ENCODE results near the gene GPR132. TPM values are rescaled to one million over a fixed set of nuclear protein-coding genes. Genes with fewer than 3 reads are reported as not detected.

The GPR132 gene
- total and polyA plus RNA-seq, 2 of the 13 experiments (the other 11 are each of a cell fraction or from before 2014, with no cell fraction given): not detected

DNA sequence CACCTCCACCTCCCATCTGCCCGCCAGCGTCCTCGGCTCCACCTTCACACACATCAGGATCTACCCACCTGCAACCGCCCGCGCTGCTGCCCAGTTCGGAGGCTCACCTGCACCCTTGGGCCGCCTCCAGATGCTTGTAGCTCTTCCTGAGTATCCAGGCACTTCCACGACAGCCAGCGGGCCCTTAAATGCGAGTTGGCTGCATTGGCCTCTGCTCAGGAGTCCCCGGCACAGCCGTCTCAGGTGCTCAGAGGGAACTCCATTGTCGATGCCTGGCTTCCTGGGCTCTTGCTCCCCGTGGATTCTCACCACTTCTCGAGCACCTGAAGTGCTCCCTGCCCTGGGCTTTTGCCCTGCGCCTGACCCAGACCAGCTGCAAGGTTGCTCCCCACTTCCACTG lies 22.4 kb downstream of the GPR132 start:
- Histone ChIP-seq H3K79me2 (ENCODE audit: insufficient read depth, low read length) (no peaks in the 10 kb centered on the region), H3K9me3 (ENCODE audit: low read length) (no peaks in the 10 kb centered on the region), H3K4me1 (ENCODE audit: insufficient read depth, low read length) (peaks cover 27% of the 10 kb centered on the region), H3K9ac (ENCODE audit: insufficient read depth, low read depth, low read length) (no peak overlapping the region), H2AFZ (ENCODE audit: low read length) (no peak overlapping the region), H3K27ac (ENCODE audit: extremely low read length, insufficient read depth, low read length) (no peak overlapping the region), H3K4me3 (replicated peaks in 1 of 3; ENCODE audit: insufficient read depth in 1 of 3, low read depth in 2 of 3, low read length in 3 of 3) (no peak overlapping the region), H3K36me3 (replicated peaks in 1 of 2; ENCODE audit: control insufficient read depth in 1 of 2, insufficient read depth in 2 of 2, low read length in 2 of 2) (no peaks in the 10 kb centered on the region), H3K4me2 (ENCODE audit: low read depth, low read length) (no peak overlapping the region), H3K27me3 (ENCODE audit: control insufficient read depth in 1 of 2, insufficient read depth in 2 of 2, low read length in 2 of 2) (peaks cover 1 to 35% of the 10 kb centered on the region in 2 experiments; a peak in 3 of 5 replicates), H4K20me1 (ENCODE audit: insufficient read depth, low read length) (no peaks in the 10 kb centered on the region)
- no peak for DNase-seq (ENCODE audit: low spot score)
- FAIRE-seq: no peak
- CTCF ChIA-PET (ENCODE audit: low intra/inter-chr PET ratio, low total read pairs): interaction anchor here (4.5 kb wide), 1 partner anchor 65 kb away, joined by 146 read pairs; the partner anchor contains the start of gene AHNAK2
- ATAC-seq: no peak
- intact Hi-C loops (cut with micrococcal nuclease; ENCODE audit: unreplicated experiment) (no loop called here), in situ Hi-C loops (cut with HindIII; ENCODE audit: extremely low pct_ligation_motif_present, low pct_unique_long_range_greater_than_20kb) (no loop called here)
- 28% methylated on average over 17 of the region's 17 CpGs for WGBS (ENCODE audit: low lambda C conversion rate)
- BruUV-seq (replicated peaks): no TSS peak
- POLR2A ChIA-PET: no interaction called here
- TF ChIP-seq ZNF317 (CRISPR knock-in tag; IDR thresholded peaks at IDR 0.05) (no peak), JDP2 (CRISPR knock-in tag; IDR thresholded peaks at IDR 0.05; ENCODE audit: borderline replicate concordance) (no peak), NFYC (CRISPR knock-in tag; IDR thresholded peaks at IDR 0.05) (no peak), SOX6 (IDR thresholded peaks at IDR 0.05) (no peak), SOX6 (CRISPR knock-in tag; IDR thresholded peaks at IDR 0.05) (no peak), SRY (CRISPR knock-in tag; IDR thresholded peaks at IDR 0.05) (no peak), RBM22 (optimal IDR thresholded peaks at IDR 0.05; ENCODE audit: low read length) (no peak), ZKSCAN8 (CRISPR knock-in tag; IDR thresholded peaks at IDR 0.05; ENCODE audit: borderline replicate concordance) (no peak), ZNF773 (CRISPR knock-in tag; IDR thresholded peaks at IDR 0.05; ENCODE audit: borderline replicate concordance) (no peak), NFIB (CRISPR knock-in tag; IDR thresholded peaks at IDR 0.05; ENCODE audit: borderline replicate concordance) (no peak), ZC3H13 (CRISPR knock-in tag; IDR thresholded peaks at IDR 0.05) (no peak), MAFK (conservative IDR thresholded peaks at IDR 0.05 in 1 of 2, IDR thresholded peaks at IDR 0.05 in 1 of 2; ENCODE audit: low read length in 2 of 2) (no peak), KDM1A (CRISPR knock-in tag; IDR thresholded peaks at IDR 0.05) (no peak), KLF6 (CRISPR knock-in tag; IDR thresholded peaks at IDR 0.05) (no peak), HNRNPH1 (optimal IDR thresholded peaks at IDR 0.05; ENCODE audit: low read depth, low read length) (no peak)
- TF ChIP-seq, protein P1, sequence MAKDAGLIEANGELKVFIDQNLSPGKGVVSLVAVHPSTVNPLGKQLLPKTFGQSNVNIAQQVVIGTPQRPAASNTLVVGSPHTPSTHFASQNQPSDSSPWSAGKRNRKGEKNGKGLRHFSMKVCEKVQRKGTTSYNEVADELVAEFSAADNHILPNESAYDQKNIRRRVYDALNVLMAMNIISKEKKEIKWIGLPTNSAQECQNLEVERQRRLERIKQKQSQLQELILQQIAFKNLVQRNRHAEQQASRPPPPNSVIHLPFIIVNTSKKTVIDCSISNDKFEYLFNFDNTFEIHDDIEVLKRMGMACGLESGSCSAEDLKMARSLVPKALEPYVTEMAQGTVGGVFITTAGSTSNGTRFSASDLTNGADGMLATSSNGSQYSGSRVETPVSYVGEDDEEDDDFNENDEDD (CRISPR knock-in tag; IDR thresholded peaks at IDR 0.05; ENCODE audit: borderline replicate concordance): no peak
- TF ChIP-seq, protein P2, sequence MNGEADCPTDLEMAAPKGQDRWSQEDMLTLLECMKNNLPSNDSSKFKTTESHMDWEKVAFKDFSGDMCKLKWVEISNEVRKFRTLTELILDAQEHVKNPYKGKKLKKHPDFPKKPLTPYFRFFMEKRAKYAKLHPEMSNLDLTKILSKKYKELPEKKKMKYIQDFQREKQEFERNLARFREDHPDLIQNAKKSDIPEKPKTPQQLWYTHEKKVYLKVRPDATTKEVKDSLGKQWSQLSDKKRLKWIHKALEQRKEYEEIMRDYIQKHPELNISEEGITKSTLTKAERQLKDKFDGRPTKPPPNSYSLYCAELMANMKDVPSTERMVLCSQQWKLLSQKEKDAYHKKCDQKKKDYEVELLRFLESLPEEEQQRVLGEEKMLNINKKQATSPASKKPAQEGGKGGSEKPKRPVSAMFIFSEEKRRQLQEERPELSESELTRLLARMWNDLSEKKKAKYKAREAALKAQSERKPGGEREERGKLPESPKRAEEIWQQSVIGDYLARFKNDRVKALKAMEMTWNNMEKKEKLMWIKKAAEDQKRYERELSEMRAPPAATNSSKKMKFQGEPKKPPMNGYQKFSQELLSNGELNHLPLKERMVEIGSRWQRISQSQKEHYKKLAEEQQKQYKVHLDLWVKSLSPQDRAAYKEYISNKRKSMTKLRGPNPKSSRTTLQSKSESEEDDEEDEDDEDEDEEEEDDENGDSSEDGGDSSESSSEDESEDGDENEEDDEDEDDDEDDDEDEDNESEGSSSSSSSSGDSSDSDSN (CRISPR knock-in tag; IDR thresholded peaks at IDR 0.05): no peak
- TF ChIP-seq, protein P3, sequence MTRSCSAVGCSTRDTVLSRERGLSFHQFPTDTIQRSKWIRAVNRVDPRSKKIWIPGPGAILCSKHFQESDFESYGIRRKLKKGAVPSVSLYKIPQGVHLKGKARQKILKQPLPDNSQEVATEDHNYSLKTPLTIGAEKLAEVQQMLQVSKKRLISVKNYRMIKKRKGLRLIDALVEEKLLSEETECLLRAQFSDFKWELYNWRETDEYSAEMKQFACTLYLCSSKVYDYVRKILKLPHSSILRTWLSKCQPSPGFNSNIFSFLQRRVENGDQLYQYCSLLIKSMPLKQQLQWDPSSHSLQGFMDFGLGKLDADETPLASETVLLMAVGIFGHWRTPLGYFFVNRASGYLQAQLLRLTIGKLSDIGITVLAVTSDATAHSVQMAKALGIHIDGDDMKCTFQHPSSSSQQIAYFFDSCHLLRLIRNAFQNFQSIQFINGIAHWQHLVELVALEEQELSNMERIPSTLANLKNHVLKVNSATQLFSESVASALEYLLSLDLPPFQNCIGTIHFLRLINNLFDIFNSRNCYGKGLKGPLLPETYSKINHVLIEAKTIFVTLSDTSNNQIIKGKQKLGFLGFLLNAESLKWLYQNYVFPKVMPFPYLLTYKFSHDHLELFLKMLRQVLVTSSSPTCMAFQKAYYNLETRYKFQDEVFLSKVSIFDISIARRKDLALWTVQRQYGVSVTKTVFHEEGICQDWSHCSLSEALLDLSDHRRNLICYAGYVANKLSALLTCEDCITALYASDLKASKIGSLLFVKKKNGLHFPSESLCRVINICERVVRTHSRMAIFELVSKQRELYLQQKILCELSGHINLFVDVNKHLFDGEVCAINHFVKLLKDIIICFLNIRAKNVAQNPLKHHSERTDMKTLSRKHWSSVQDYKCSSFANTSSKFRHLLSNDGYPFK (CRISPR knock-in tag; IDR thresholded peaks at IDR 0.05; ENCODE audit: borderline replicate concordance): no peak
- TF ChIP-seq, protein P4, sequence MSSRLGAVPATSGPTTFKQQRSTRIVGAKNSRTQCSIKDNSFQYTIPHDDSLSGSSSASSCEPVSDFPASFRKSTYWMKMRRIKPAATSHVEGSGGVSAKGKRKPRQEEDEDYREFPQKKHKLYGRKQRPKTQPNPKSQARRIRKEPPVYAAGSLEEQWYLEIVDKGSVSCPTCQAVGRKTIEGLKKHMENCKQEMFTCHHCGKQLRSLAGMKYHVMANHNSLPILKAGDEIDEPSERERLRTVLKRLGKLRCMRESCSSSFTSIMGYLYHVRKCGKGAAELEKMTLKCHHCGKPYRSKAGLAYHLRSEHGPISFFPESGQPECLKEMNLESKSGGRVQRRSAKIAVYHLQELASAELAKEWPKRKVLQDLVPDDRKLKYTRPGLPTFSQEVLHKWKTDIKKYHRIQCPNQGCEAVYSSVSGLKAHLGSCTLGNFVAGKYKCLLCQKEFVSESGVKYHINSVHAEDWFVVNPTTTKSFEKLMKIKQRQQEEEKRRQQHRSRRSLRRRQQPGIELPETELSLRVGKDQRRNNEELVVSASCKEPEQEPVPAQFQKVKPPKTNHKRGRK (CRISPR knock-in tag; IDR thresholded peaks at IDR 0.05): no peak

Measured in HepG2 (cell line).